Measurements from ENCODE around the gene AP1G2. TPM values are rescaled to one million over a fixed set of nuclear protein-coding genes. Genes with fewer than 3 reads are reported as not detected.
A peak's percentile ranks its signal among the peaks of the same experiment; 100 is the strongest.
"Not testable (repeated sequence)": the region's sequence is repeated elsewhere in the genome, so short reads cannot be mapped to it uniquely, and the experiment has no call there.

Gene AP1G2
- total RNA-seq, result 137 and 145 TPM in 2 replicates

- Mint-ChIP-seq H3K4me1 (ENCODE audit: low read depth) (peaks cover 43% of the 10 kb centered on the region), H3K27ac (peak within 1 kb of the TSS; percentile 97), H3K27me3 (ENCODE audit: insufficient read depth) (peaks cover 4% of the 10 kb centered on the region), H3K9me3 (no peaks in the 10 kb centered on the region), H3K4me3 (peak within 1 kb of the TSS; percentile 100), H3K36me3 (ENCODE audit: low read depth) (peaks cover 32% of the 10 kb centered on the region)
- intact Hi-C loops (cut with micrococcal nuclease), result loop anchor here (1.0 to 10.0 kb wide), 5 partner anchors 11 to 1043 kb away; partner anchors contain the start of genes NGDN, SDR39U1, THTPA and ZFHX2
- peak; percentile 87 for DNase-seq (ENCODE audit: low spot score)
These were observed at the start of gene AP1G2 for GRCh38 chr14:23567186-23568020. TSS of gene AP1G2 (minus strand) at chr14:23567791. CDS start at chr14:23567314, 477 bp downstream.

DNA sequence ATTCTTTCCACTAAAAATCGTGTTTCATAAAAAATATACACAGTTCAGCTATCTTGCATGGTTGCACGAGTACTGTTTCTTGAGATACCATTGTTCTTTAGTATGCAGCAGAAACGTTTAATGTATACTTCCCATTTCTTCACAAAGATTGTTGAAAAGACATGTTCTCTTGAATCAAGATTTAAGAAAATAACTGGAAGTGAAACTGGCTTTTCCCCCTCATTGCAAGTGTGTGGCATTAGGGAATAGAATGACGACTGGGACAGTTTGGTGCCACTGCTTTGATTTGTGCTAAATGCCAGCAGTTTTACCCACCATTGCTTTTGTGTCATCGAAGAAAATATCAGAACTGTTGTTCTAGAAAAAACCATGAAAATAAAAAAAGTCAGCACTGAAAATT, 48.3 kb upstream of the AP1G2 start:
- H3K27me3 Mint-ChIP-seq (ENCODE audit: insufficient read depth), result peaks cover 9% of the 10 kb centered on the region
- no peak overlapping the region for H3K4me3 Mint-ChIP-seq
- intact Hi-C loops (cut with micrococcal nuclease), result no loop called here
- no peak overlapping the region for H3K27ac Mint-ChIP-seq
- H3K9me3 Mint-ChIP-seq, result no peaks in the 10 kb centered on the region
- no peak for DNase-seq (ENCODE audit: low spot score)
- peaks cover 9% of the 10 kb centered on the region for H3K4me1 Mint-ChIP-seq (ENCODE audit: low read depth)
- H3K36me3 Mint-ChIP-seq (ENCODE audit: low read depth), result no peaks in the 10 kb centered on the region

DNA sequence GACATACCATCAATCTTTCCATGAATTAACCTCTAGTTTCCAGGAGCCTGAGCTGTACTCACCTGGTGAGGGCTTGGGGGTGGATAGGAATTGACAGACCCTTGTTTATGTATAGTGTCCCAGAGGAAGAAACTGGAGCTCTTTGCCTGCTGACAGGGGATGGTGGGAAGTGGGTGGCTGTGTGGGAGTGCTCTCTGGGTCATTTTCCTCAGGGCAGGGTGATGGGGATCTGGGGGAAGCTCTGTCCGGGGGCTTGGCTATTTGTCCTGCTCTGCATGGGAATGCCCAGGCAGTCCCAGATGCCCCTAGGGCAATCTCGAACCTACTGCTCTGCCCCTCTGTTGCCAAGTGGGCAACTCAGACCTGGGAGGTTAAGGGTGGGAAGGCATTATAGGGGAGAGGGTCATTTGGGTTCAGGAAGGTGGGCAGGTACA, 46.8 kb upstream of the AP1G2 start:
- H3K4me1 Mint-ChIP-seq (ENCODE audit: low read depth), result peaks cover 19% of the 10 kb centered on the region

GRCh38 chr14:23613242-23614070, 45.9 kb upstream of the AP1G2 start:
- H3K9me3 Mint-ChIP-seq, result peaks cover 5% of the 10 kb centered on the region
- no peak overlapping the region for H3K4me3 Mint-ChIP-seq
- DNase-seq (ENCODE audit: low spot score), result no peak
- peaks cover 26% of the 10 kb centered on the region for H3K4me1 Mint-ChIP-seq (ENCODE audit: low read depth)
- H3K27me3 Mint-ChIP-seq (ENCODE audit: insufficient read depth), result peaks cover 5% of the 10 kb centered on the region
- no peak overlapping the region for H3K27ac Mint-ChIP-seq
- H3K36me3 Mint-ChIP-seq (ENCODE audit: low read depth), result no peaks in the 10 kb centered on the region
- intact Hi-C loops (cut with micrococcal nuclease), result no loop called here

More for the DNA sequence above, 46.8 kb upstream of the AP1G2 start:
- Mint-ChIP-seq H3K36me3 (ENCODE audit: low read depth) (no peaks in the 10 kb centered on the region), H3K4me3 (no peak overlapping the region), H3K9me3 (no peaks in the 10 kb centered on the region), H3K27ac (no peak overlapping the region), H3K27me3 (ENCODE audit: insufficient read depth) (peaks cover 9% of the 10 kb centered on the region)
- intact Hi-C loops (cut with micrococcal nuclease), result no loop called here
- no peak for DNase-seq (ENCODE audit: low spot score)

- no peak for DNase-seq (ENCODE audit: low spot score)
- intact Hi-C loops (cut with micrococcal nuclease), result no loop called here
- no peak overlapping the region for H3K4me3 Mint-ChIP-seq
- peaks cover 5% of the 10 kb centered on the region for H3K9me3 Mint-ChIP-seq
- no peaks in the 10 kb centered on the region for H3K36me3 Mint-ChIP-seq (ENCODE audit: low read depth)
- no peaks in the 10 kb centered on the region for H3K27me3 Mint-ChIP-seq (ENCODE audit: insufficient read depth)
- peaks cover 23% of the 10 kb centered on the region for H3K4me1 Mint-ChIP-seq (ENCODE audit: low read depth)
- no peak overlapping the region for H3K27ac Mint-ChIP-seq
These were observed 45.2 kb upstream of the AP1G2 start for GRCh38 chr14:23612802-23613201.

- no peak for DNase-seq (ENCODE audit: low spot score)
- intact Hi-C loops (cut with micrococcal nuclease), result no loop called here
- Mint-ChIP-seq H3K36me3 (ENCODE audit: low read depth) (no peaks in the 10 kb centered on the region), H3K27ac (no peak overlapping the region), H3K9me3 (peaks cover 5% of the 10 kb centered on the region), H3K4me1 (ENCODE audit: low read depth) (peaks cover 23% of the 10 kb centered on the region), H3K27me3 (ENCODE audit: insufficient read depth) (no peaks in the 10 kb centered on the region), H3K4me3 (no peak overlapping the region)
These were observed 44.8 kb upstream of the AP1G2 start for GRCh38 chr14:23612354-23612732.

GRCh38 chr14:23610815-23611289, 43.3 kb upstream of the AP1G2 start:
- intact Hi-C loops (cut with micrococcal nuclease), result no loop called here
- H3K4me3 Mint-ChIP-seq, result no peak overlapping the region
- H3K27ac Mint-ChIP-seq, result no peak overlapping the region

DNA sequence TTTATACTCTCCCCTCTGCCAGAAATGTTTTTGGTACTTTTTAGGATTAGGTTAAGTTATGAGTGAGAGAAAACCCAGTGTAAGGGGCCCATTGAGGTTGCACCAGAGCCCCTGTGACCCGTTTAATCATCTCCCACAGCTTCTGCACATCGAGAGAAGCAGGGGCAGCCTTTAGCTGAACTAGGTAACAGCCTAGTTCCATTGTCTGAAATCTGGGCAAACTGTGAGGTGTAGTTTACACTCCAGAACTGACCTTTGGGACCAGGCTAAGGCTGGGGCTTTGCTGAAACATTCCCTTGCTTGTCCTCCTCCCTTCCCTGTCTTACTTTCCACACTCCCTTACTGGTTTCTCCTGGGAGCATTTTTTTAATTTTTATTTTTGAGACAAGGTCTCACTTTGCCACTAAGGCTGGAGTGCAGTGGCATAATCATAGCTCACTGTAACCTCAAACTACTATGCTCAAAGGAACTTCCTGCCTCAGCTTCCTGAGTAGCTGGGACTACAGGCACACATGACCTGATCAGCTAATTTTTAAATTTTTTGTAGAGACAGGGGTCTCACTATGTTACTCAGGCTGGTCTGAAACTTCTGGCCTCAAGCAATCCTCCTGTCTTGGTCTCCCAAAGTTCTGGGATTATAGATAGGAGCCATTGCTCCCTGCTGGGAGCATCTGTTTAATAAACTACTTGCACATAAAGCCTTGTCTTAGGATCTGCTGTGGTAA, 42.7 kb upstream of the AP1G2 start:
- Mint-ChIP-seq H3K4me1 (ENCODE audit: low read depth) (peaks cover 35% of the 10 kb centered on the region), H3K9me3 (peaks cover 5% of the 10 kb centered on the region), H3K4me3 (no peak overlapping the region), H3K27ac (peak overlapping the region; percentile 61), H3K36me3 (ENCODE audit: low read depth) (no peaks in the 10 kb centered on the region), H3K27me3 (ENCODE audit: insufficient read depth) (no peaks in the 10 kb centered on the region)
- intact Hi-C loops (cut with micrococcal nuclease), result no loop called here
- DNase-seq (ENCODE audit: low spot score), result no peak

More at GRCh38 chr14:23610815-23611289, 43.3 kb upstream of the AP1G2 start:
- peaks cover 5% of the 10 kb centered on the region for H3K9me3 Mint-ChIP-seq
- no peaks in the 10 kb centered on the region for H3K27me3 Mint-ChIP-seq (ENCODE audit: insufficient read depth)
- peaks cover 30% of the 10 kb centered on the region for H3K4me1 Mint-ChIP-seq (ENCODE audit: low read depth)
- DNase-seq (ENCODE audit: low spot score), result no peak
- no peaks in the 10 kb centered on the region for H3K36me3 Mint-ChIP-seq (ENCODE audit: low read depth)

GRCh38 chr14:23609411-23610089, 42.0 kb upstream of the AP1G2 start:
- H3K36me3 Mint-ChIP-seq (ENCODE audit: low read depth); H3K4me3 Mint-ChIP-seq; H3K27ac Mint-ChIP-seq; H3K9me3 Mint-ChIP-seq; H3K27me3 Mint-ChIP-seq (ENCODE audit: insufficient read depth); DNase-seq (ENCODE audit: low spot score); intact Hi-C loops (cut with micrococcal nuclease): not testable (repeated sequence)
- peaks cover 35% of the 10 kb centered on the region for H3K4me1 Mint-ChIP-seq (ENCODE audit: low read depth)

DNA sequence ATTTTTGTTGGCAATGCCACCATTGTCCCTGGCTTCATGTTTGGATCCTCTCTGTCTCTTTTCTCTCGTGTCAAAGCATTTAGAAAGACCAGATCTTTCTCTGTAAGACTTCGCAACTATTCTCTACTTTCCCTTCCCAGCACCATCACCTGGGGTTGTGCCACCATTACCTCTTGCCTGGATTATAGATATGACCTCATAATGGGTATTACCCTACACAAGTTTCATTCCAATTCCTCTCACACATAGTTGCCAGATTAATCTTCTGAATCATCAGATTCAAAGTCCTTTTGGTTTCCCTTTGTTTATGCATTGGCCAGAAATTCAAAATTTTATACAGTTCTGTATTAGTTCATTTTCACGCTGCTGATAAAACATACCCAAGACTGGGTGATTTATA, 41.4 kb upstream of the AP1G2 start:
- Mint-ChIP-seq H3K9me3 (peaks cover 5% of the 10 kb centered on the region), H3K27me3 (ENCODE audit: insufficient read depth) (no peaks in the 10 kb centered on the region), H3K27ac (no peak overlapping the region), H3K36me3 (ENCODE audit: low read depth) (no peaks in the 10 kb centered on the region), H3K4me1 (ENCODE audit: low read depth) (peaks cover 35% of the 10 kb centered on the region), H3K4me3 (no peak overlapping the region)
- intact Hi-C loops (cut with micrococcal nuclease), result no loop called here
- DNase-seq (ENCODE audit: low spot score), result no peak

DNA sequence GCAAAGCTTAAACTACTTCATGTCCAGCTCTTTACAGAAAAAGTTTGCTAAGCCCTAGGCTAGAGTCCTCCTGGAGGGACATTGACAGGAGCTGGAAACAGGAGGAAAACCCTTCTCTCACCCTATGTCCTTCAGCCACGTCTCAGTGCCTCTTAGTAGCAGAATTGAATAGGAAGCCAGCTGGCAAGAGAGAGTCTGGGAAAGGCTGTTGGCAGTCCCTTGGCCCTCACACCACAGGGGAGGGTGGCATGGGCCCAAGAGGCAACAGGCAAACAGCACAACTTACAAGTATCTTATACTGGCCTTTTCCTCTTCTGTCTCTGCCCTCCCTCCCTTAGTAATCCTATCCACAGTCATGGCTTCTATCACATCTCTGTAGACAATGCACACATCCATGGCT, 40.9 kb upstream of the AP1G2 start:
- Mint-ChIP-seq H3K36me3 (ENCODE audit: low read depth) (no peaks in the 10 kb centered on the region), H3K4me3 (no peak overlapping the region), H3K27me3 (ENCODE audit: insufficient read depth) (no peaks in the 10 kb centered on the region), H3K27ac (no peak overlapping the region), H3K4me1 (ENCODE audit: low read depth) (peaks cover 35% of the 10 kb centered on the region), H3K9me3 (peaks cover 5% of the 10 kb centered on the region)
- DNase-seq (ENCODE audit: low spot score), result no peak
- intact Hi-C loops (cut with micrococcal nuclease), result no loop called here
